Memory B cell (primary cell): ENCODE data around the gene TPCN2.
A peak's percentile ranks its signal among the peaks of the same experiment; 100 is the strongest.

ENCODE experiments used
- ATAC-seq: fragments of 150-1000 bp; cut with Tn5 transposase; 2 replicates; pipeline ENCODE4 v1.10.0; 2021; ENCODE audit warnings: low read depth, mild to moderate bottlenecking, moderate library complexity
- DNase-seq, 2 donors: peaks; one replicate each; pipeline ENCODE4 v3.0.0; 2022; ENCODE audit warnings: low spot score in 2 of 2
- H3K27ac Mint-ChIP-seq: one replicate; pipeline ENCODE4 v1.8.0; 2022; ENCODE audit warnings: mild to moderate bottlenecking, moderate library complexity, mixed read lengths
- H3K27me3 Mint-ChIP-seq: one replicate; pipeline ENCODE4 v1.8.0; 2022; ENCODE audit warnings: mixed read lengths
- H3K36me3 Mint-ChIP-seq: one replicate; pipeline ENCODE4 v1.8.0; 2022; ENCODE audit warnings: mild to moderate bottlenecking, mixed read lengths
- H3K4me1 Mint-ChIP-seq: one replicate; pipeline ENCODE4 v1.8.0; 2022; ENCODE audit warnings: mixed read lengths
- H3K4me3 Mint-ChIP-seq: one replicate; pipeline ENCODE4 v1.8.0; 2022; ENCODE audit warnings: mild to moderate bottlenecking, moderate library complexity, mixed read lengths
- H3K9me3 Mint-ChIP-seq: one replicate; pipeline ENCODE4 v1.8.0; 2022; ENCODE audit warnings: mixed read lengths

The TPCN2 gene

DNA sequence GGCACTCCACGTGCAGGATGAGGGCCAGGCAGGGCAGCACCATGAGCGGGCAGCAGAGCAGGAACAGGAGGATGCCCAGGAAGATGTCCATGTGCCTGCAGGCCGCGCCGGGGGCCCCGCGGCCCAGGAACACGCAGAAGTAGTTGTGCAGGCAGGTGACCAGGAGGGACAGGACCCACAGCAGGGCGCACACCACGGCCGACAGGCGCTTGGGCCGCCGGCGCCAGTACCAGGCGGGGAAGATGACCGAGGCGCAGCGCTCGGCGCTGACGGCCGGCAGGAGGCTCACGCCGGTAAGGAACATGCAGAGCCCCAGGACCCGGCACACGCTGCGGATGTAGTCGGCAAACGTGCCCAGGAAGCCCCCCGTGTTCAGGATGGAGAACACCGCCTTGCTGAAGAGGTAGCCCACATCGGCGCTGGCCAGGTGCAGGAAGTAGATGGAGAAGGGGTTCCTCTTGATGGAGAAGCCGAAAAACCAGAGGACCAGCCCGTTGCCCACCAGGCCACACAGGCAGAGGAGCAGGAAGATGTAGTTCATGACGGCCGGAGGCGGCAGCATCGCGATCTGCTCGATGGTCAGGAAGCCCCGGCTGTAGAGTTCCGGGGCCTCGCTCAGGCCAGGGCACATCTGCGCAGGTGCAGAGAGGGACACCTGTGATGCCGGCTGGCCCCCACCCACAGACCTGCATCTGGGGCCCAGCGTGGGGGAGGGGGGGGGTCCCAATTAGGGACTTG lies 42.9 kb upstream of the TPCN2 start:
- Mint-ChIP-seq H3K27me3 (peaks cover 22% of the 10 kb centered on the region), H3K9me3 (no peaks in the 10 kb centered on the region), H3K36me3 (no peaks in the 10 kb centered on the region), H3K4me1 (no peaks in the 10 kb centered on the region), H3K27ac (no peak overlapping the region), H3K4me3 (no peak overlapping the region)
- DNase-seq (no peak), ATAC-seq (no peak)

DNA sequence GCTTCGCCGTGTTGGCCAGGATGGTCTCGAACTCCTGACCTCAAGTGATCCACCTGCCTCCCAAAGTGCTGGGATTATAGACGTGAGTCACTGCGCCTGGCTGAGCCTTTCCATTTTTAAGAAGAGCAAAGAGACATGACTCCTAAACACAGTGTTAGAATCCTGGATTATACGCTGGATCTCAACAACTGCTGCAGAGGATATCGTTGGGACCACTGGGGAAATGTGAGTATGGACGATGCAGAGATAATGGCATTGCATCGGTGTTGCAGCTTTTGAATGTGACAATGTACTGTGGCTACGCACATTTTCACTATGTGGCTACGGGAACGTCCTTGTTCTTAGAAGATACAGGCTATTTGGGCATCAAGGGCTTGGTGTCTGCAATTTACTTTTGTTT lies 41.9 kb upstream of the TPCN2 start:
- Mint-ChIP-seq H3K4me1 (peaks cover 3% of the 10 kb centered on the region), H3K27me3 (peaks cover 27% of the 10 kb centered on the region), H3K4me3 (no peak overlapping the region), H3K27ac (no peak overlapping the region), H3K36me3 (no peaks in the 10 kb centered on the region), H3K9me3 (no peaks in the 10 kb centered on the region)
- ATAC-seq (no peak), DNase-seq (no peak)

DNA sequence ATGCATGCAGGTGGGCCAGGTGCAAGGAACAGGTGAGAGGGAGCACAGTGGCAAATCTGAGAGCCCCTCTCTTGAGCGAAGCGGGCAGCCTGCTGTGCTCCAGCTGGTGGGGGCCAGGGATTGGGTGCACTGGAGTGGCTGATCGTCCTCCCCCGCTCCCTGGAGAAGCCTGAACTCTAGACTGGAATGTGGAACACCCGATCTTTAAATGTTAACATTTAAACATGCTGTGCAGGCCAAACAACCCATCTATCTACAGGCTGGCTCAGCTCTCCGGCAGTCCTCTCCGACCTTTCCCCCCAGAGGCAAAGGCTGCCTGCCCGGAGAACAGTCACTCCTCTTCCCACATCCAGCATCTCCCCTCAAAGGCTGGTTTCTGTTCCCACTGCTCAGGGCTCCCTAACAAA lies 40.8 kb upstream of the TPCN2 start:
- H3K4me1 Mint-ChIP-seq: peaks cover 3% of the 10 kb centered on the region
- no peaks in the 10 kb centered on the region for H3K36me3 Mint-ChIP-seq
- no peaks in the 10 kb centered on the region for H3K9me3 Mint-ChIP-seq
- H3K4me3 Mint-ChIP-seq: no peak overlapping the region
- DNase-seq (no peak), ATAC-seq (no peak)
- H3K27me3 Mint-ChIP-seq: peaks cover 29% of the 10 kb centered on the region
- H3K27ac Mint-ChIP-seq: no peak overlapping the region

DNA sequence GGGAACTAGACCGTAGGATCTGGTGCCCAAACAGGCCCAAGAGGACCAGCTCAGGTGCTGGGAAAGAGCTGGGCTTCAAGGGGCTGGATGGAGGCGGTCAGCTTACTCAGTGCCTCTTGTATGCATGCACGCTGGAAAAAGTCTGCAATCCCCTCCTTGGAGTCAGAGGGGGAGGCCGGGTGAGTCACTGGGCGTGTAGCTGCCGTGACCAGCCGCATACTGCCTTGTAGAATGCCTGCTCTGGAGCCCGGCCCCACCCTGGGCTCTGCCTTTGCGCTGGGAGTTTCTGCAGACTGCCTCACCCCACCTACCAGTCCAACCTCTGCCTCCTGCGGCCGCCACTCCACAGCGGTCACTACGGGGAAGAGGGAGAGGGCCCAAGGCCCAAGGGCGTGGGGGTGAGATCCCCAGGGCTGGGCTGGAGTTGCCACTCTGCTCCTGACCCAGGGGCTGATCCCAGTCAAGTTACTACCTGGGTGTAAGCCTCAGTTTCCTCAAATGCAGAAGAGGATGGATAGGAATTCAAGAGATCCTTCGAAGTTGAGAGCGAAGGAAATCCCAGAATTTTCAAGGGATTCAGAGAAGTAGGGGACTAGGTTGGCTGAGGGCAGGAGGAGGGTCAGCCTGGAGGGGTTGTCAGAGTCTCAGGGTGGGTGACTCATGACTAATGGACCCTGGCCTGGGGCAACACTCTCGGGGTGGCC lies 39.8 kb upstream of the TPCN2 start:
- H3K27ac Mint-ChIP-seq: no peak overlapping the region
- H3K4me1 Mint-ChIP-seq: peaks cover 3% of the 10 kb centered on the region
- DNase-seq (no peak), ATAC-seq (no peak)
- H3K4me3 Mint-ChIP-seq: no peak overlapping the region
- H3K27me3 Mint-ChIP-seq: peaks cover 27% of the 10 kb centered on the region
- H3K36me3 Mint-ChIP-seq: no peaks in the 10 kb centered on the region
- H3K9me3 Mint-ChIP-seq: no peaks in the 10 kb centered on the region

DNA sequence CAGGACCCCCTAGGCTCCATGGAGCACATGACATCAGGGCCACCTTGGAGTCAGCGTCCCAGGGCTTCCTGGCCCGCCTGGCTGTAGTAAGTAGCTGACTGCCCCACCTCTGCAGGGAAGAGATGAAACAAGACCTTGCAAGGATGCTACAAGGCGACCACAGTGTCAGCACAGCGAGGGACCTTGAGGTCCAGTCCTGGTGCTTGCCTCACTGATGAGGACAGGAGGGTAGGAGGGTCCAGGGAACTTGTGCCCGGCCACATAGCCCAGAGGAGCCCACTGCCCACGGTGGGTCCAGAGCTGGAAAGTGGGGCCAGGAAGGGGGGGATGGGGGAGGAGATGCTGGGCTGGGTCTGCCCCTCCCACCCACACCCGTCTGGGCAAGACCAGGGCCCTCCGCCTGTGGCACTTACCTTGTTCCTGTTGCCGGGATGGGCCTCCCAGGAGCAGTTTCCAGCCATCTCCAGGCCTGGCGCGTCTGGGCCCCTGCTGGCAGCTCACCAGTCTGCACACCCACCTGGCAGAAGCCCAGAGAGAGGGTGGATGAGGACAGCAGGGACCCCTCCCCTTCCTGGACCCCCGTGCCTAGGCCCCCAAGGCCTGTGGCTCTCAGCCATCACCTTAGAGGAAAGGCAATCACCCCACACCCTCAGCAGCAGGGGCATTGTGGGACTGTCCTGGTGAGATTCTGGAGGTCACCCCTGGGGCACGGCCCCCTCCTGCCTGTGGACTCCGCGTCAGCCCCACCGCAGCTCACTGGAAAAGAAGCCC lies 39.1 kb upstream of the TPCN2 start:
- Mint-ChIP-seq H3K9me3 (no peaks in the 10 kb centered on the region), H3K4me1 (peaks cover 3% of the 10 kb centered on the region), H3K27ac (no peak overlapping the region), H3K36me3 (no peaks in the 10 kb centered on the region), H3K27me3 (peaks cover 26% of the 10 kb centered on the region), H3K4me3 (no peak overlapping the region)
- no peak for DNase-seq
- ATAC-seq: no peak

DNA sequence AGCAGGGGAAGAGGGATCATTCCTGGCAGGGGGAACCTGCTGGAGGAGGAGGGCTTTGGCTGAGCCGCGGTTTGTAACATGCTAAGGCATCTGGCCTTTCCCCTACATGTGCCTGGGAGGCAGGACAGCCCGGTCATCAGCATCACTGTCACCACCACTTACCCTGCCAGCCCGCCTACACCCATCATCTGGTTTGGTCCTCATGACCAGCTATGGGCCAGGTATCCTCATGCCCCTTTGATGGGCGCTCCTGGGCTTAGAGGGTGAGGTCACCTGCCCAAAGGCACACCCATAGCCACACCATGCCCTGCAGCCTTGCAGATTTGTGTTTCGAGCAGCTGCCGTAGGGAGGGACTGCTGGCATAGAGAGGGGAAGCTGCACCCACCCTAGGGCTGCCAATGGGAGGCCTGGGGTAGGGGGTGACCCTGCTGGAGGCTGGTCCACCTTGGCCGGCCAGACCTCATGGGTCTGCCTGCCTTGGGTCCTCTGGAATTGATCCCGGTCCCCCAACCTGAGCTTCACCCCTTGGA lies 38.3 kb upstream of the TPCN2 start:
- H3K9me3 Mint-ChIP-seq: no peaks in the 10 kb centered on the region
- H3K27me3 Mint-ChIP-seq: peaks cover 24% of the 10 kb centered on the region

DNA sequence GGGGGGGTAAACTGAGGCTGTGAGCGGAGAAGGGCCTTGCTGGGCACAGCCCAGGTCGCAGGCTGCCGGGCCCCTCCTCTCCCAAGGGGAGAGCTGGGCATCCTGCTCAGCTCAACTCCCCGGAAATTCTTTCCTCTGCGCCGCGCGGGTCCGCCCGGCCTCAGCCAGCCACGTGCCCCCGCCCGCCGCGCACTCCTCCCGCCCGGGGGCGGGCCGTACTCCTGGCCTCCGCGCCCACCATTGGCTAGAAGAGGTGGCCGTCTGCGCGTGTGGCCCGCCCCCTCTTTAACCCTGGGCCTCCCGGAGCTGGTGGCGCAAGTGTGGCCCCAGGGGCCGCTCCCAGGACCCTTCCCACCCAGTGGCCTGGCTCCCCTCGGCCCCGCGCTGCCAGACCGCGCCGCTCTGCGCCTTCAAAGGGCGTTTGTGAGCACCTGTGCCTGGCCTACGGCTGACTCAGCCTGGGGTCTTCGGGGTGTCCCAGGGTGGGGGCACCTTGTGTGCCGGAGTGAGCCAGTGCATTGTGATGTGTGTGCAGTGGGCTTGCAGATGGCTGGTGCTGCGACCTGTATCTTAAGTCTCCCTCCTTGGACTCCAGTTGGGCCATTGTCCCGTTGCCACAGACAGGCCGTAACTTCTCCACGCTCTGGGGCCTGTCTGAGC lies 37.6 kb upstream of the TPCN2 start:
- peaks cover 19% of the 10 kb centered on the region for H3K27me3 Mint-ChIP-seq
- DNase-seq (no peak), ATAC-seq (peak; percentile 57)
- peaks cover under 1% of the 10 kb centered on the region for H3K9me3 Mint-ChIP-seq
- H3K27ac Mint-ChIP-seq: peak overlapping the region; percentile 45
- peak overlapping the region; percentile 33 for H3K4me3 Mint-ChIP-seq
- H3K4me1 Mint-ChIP-seq: peaks cover 3% of the 10 kb centered on the region
- no peaks in the 10 kb centered on the region for H3K36me3 Mint-ChIP-seq

More for the DNA sequence above, 38.3 kb upstream of the TPCN2 start:
- Mint-ChIP-seq H3K4me1 (peaks cover 3% of the 10 kb centered on the region), H3K27ac (no peak overlapping the region), H3K4me3 (no peak overlapping the region), H3K36me3 (no peaks in the 10 kb centered on the region)
- DNase-seq (no peak), ATAC-seq (no peak)

DNA sequence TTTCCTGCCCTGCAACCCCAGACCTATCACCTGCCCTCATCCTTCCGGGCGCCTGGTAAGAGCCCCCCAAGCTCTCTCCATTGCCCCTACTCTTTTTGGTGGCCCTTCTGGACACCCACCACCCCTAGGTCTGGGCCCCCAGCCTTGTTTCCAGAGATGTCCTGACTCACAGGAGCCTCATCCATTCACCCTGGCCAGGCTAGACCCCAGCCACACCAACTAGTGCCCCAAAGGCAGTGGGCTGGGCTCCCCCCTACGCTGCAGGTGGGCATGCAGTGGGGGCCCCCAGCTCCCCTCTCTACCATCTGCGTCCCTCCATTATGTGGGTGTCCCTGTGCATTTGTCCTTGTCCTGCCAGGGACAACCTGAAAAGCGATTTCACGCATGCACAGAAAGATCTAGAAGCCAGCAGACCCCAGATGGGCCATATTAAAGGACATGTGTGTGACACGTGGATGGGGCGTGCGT lies 37.1 kb upstream of the TPCN2 start:
- Mint-ChIP-seq H3K9me3 (peaks cover 6% of the 10 kb centered on the region), H3K4me3 (peak overlapping the region; percentile 33), H3K27ac (peak overlapping the region; percentile 45), H3K27me3 (peaks cover 23% of the 10 kb centered on the region), H3K36me3 (no peaks in the 10 kb centered on the region), H3K4me1 (peaks cover 3% of the 10 kb centered on the region)
- no peak for ATAC-seq
- no peak for DNase-seq

DNA sequence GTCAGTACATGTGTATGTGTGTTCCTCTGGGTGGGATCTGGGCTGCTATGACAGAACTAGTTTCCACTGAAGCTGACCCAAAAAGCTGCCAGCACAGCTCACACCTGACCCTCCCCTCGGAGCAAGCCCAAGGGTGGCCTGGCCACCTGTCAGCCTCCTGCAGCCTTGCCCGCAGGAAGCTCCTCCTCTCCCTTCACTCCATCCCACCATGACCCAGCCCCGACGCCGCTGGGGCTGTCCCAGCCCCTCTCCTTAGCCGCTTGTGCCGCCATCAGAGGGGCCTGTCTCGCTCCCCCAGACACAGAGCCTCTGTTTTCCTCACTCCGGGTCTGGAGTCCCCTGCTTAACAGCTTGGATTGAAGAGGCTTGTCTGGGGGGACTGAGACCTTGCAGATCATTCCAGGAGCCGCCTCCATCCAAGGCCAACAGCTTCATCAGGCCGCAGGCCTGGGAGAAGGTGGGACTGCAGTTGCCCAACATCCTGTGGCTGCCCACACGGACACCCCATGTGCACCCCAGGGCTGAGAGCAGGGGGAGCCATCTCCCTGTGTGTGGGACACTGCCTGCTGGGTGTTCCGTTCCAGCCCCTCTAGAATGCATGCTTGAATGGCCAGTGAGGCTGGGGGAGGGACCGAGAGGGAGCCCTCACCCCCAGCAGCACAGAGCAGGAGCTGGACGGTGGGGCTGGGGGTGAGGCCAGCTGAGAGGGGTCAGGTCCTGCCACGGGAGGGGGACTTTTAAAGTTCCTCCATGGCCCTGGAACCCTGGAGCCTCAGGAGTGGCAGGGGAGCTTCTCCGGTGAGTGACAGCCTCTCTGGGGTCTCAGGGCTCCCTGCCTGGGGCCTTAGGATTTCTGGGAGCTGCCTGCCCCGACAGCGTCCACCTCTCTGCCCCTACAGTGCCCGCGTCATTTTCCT lies 36.4 kb upstream of the TPCN2 start:
- Mint-ChIP-seq H3K36me3 (no peaks in the 10 kb centered on the region), H3K9me3 (peaks cover 8% of the 10 kb centered on the region), H3K4me3 (peak overlapping the region; percentile 32), H3K27me3 (peaks cover 25% of the 10 kb centered on the region), H3K4me1 (peaks cover 3% of the 10 kb centered on the region), H3K27ac (no peak overlapping the region)
- ATAC-seq (no peak), DNase-seq (no peak)

DNA sequence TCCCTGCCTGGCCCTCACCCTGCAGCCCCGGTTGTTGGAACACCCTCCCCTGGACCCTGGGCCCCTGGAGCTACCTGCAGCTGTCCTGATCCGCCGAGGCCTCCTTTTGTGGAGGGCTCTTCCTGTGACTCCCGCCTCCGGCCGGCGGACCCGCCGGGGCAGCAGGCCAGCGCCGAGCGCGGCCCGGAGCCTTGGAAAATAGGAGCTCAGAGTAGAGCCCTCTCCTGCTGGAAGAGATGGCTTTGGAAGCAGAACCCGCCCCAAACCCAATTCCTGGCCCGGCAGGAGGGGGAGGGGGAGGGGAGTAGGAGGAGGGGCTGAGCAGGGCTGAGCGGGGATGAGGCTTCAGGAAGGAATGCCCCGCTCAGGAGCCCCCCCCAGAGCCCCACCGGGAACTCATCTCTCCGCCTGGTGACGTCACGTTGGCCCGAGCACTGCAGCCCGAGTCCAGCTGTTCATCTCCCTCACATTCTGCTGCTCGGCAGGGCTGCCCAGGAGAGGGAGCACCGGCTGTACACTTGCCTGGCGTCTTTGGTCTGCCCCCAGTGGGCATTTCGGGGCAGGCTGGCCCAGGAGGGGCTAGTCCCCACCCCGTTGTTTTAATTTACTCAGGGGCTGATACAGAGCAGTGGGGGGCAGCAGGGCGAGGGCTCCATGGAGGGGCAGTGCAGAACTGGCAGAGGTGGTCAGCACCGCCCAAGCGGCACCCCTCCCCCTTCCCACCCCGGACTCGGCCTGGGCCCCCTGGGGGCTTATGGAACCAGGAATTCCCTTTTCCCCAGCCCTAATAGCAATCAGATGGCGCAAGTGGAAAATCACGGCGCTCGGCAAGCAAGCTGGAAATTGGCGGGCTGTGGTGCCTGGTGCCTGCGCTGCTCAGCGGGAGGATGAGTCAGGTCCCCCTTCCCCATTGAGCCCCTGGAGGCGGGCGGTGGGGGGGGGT lies 35.5 kb upstream of the TPCN2 start, which contains the start of gene MRGPRF:
Gene MRGPRF (minus strand): TSS at position 238 of the 943 bp plus-strand sequence. CDS start 3,345 bp downstream, outside the sequence.
- no peak for DNase-seq
- no peak within 1 kb of the TSS for H3K27ac Mint-ChIP-seq
- peak; percentile 53 for ATAC-seq
- peaks cover 8% of the 10 kb centered on the region for H3K9me3 Mint-ChIP-seq
- H3K27me3 Mint-ChIP-seq: peaks cover 25% of the 10 kb centered on the region
- peak within 1 kb of the TSS; percentile 32 for H3K4me3 Mint-ChIP-seq
- no peaks in the 10 kb centered on the region for H3K36me3 Mint-ChIP-seq
- peaks cover 3% of the 10 kb centered on the region for H3K4me1 Mint-ChIP-seq

DNA sequence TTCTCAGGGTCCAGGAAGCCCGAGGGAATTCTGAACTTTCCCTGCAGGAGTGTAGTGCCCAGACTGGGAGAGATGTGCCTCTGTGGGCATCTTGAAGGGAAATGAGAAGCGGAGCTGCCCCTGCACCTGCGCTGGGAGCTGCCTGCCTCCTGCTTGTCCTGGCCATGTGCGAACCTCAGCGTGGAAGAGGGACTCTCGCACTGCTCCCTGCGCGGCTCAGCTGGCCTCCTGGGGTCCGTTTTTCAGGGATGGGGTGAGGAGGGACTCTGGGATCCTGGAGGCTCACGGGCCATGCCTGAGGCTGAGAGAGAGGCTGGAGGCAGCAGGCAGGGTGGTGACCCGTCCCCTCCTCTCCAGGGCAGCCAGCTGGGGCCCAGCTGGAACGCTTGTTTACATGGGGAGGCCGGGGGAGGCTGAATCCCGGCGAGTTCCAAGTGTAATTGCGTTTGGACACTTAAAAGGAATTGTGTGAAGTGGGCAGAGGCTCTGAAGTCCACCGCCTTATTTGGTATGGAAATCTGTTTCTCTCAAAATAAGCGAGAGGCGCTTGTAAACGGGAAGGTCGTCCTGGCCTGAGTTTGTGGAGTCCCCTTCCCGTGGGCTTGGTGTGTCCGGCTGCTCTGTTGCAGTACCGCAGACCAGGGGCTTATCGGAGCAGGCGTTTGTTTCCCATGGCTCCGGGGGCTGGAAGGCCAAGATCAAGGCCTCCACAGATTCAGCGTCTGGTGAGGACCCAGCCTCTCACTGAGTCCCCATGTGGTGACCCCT lies 34.5 kb upstream of the TPCN2 start:
- Mint-ChIP-seq H3K4me1 (peaks cover 3% of the 10 kb centered on the region), H3K9me3 (peaks cover 8% of the 10 kb centered on the region), H3K27me3 (peaks cover 25% of the 10 kb centered on the region), H3K36me3 (no peaks in the 10 kb centered on the region), H3K27ac (no peak overlapping the region), H3K4me3 (no peak overlapping the region)
- DNase-seq (no peak), ATAC-seq (no peak)
